GM19372 (cell line): Measurements from ENCODE around the gene EIF4E.
A peak's percentile ranks its signal among the peaks of the same experiment; 100 is the strongest.
"Not testable (repeated sequence)": the region's sequence is repeated elsewhere in the genome, so short reads cannot be mapped to it uniquely, and the experiment has no call there.

Experiments
- ATAC-seq: cut with Tn5 transposase; IDR thresholded peaks from one replicate; pipeline ENCODE4 v1.9.1; 2021; ENCODE audit warnings: mild to moderate bottlenecking, low read depth, moderate library complexity; ENCODE audit not compliant: unreplicated experiment

The EIF4E gene

DNA sequence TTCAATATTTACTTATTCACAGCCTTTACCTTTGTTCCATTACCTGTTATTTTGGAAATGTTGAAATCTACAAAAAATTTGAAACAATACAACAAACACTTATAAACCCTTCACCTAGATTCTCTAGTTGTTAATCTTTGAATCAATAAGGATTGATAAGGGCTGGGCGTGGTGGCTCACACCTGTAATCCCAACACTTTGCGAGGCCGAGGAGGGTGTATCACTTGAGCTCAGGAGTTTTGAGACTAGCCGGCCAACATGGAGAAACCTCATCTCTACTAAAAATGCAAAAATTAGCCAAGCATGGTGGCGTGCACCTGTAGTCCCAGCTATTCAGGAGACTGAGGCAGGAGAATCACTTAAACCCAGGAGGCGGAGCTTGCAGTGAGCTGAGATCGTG is 5.9 kb upstream of the EIF4E start:
- not testable (repeated sequence) for ATAC-seq

DNA sequence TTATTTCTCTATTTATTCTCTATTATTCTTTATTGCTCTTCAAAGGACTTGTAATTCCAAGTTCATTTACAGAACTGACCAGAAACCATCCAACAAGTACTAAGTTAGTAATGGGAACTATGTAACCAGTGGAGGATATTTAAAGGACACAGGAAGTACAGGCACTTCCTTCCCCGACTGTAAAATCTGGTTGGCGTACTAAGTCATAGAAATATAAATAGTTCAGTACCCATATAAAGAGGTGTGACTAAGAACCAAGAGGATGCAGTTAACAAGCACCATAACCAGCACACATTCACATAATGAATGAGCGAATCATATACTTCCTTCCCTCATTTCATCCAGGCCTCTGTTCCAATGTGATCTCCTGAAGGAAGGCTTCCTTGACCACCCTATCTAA is 3.6 kb upstream of the EIF4E start:
- no peak for ATAC-seq

DNA sequence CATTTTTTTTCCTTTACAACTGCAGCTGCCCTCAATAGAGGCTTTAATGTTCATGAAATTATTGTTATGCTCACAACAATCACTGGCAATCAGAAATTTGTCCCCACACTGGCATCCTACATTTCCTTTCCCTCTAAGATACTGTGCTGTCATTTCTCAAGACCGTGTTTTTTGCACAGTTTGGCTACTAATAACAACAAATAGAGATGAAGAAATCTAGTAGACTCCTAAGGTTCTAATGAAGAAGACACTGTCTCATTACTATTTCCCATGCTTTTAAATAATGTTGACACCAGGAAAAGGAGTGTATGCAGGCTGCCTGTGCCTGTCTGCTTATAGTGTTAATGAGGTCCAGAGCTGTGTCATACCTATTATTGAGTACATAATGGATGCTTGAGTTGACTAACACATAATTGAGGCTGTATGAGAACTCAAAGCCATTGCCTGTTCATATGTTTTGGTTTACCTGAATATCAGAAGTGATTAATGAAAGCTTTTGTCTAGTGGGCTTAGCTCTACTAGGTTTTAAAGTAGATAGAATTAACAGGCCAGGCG is 1.5 kb upstream of the EIF4E start:
- no peak for ATAC-seq

DNA sequence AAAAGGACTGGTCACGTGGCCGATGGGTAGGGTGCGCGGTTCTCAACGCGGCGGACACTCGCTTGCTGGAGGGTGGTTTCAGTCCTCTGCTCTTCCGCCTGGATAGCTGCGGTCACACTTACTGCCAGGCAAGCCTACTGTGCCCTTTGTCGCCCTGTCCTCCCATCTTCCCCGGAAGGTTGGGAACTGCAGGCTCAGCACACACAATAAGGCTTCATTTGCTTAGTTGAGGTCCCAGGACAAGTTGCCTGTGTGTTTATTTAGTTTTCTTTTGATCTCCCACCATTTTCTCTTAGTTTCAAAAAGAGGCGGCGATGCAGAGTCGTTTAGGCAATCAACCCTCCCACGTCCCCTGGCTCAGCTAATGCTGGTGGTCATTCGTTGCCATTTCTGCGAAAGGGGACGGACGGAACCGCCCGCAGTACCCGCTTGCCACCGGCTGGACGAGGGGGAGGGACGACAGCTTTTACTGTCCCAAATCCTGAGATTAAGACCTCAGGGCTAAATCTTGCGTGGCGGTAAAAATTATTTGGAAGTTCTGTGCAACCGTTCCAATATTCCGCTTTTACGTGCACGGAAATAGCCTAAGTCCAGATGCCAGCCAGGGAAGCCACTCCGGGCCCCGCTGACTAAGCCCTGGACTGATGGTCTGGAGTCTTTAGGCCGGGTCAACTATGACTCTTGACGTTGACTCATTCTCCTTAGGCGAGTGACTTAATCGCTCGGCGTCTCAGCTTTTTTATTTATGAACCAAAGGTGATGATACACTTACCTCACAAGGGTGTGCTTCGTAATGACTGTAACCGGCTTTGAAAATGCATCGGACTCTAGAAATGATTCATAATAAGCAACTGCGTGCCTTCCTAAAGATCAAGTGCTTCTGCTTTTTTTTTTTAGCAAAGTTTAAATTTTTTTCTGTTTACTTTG is 671 bp upstream of the EIF4E start:
- peak; percentile 35 for ATAC-seq

DNA sequence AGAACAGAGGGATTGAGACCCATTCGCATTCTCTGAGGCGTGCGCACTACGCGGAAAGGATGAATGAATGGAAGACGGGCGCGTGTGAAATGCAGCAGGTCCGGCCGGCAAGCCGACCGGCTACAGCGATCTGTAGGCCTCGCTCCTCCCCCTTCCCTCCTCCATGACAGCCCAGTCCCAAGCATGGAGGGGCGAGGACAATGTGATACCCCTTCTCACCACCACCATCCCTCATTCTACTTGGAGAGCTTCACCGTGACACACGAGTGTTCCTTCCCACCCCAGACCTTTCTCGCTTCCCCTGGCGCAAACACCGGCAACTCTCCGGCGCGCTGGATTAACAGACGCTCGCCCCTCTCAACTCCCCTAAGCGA is 815 bp downstream of the EIF4E start:
- peak; percentile 32 for ATAC-seq

DNA sequence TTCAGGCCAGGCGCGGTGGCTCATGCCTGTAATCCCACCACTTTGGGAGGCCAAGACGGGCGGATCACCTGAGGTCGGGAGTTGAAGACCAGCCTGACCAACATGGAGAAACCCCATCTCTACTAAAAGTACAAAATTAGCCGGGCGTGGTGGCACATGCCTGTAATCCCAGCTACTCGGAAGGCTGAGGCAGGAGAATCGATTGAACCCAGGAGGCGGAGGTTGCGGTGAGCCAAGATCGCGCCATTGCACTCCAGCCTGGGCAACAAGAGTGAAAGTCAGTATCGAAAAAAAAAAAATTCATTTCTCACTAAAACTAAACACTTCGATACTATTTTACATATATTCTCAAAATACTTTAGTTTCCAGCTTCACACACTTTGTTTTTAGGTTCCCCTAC is 2.7 kb downstream of the EIF4E start:
- not testable (repeated sequence) for ATAC-seq

DNA sequence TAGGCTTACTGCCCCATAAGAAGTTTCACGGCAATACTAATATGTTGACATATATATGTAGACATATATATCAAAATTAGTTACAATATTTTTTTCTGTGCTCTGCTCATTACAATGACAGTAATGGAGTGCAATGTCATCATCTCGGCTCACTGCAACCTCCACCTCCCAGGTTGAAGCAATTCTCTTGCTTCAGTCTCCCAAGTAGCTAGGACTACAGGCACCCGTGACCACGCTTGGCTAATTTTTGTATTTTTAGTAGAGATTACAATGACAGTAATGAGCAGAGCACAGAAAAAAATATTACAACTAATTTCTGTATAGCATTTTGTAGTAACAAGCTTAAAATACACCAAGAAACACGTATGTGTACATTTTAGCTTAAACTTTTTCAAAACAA is 7.6 kb downstream of the EIF4E start:
- ATAC-seq = no peak

DNA sequence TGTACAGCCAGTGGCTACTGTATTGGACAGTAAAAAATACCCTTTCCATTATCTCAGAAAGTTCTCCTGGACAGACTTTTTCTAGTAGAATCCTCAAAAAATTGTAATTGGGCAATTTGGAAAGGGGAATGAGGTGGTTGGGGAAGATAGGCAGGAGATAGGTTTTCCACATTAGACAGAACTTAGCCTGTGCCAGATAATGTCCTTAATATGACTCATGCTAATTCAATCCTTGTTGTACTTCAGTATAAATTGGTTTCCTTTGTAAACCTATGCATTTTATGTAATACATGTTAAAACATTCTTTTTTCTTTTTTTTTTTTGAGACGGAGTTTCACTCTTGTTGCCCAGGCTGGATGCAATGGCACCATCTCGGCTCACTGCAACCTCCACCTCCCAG is 8.9 kb downstream of the EIF4E start:
- ATAC-seq = no peak

DNA sequence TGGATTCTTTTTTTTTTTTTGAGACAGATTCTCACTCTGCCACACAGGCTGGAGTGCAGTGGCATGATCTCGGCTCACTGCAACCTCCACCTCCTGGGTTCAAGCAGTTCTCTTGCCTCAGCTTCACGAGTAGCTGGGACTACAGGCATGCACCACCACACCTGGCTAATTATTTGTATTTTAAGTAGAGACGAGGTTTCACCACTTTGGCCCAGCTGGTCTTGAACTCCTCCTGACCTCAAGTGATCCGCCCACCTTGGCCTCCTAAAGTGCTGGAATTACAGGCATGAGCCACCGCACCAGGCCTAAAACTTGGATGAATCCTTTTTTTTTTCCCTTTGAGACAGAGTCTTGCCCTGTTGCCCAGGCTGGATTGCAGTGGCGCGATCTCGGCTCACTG is 18.2 kb downstream of the EIF4E start:
- ATAC-seq = not testable (repeated sequence)

DNA sequence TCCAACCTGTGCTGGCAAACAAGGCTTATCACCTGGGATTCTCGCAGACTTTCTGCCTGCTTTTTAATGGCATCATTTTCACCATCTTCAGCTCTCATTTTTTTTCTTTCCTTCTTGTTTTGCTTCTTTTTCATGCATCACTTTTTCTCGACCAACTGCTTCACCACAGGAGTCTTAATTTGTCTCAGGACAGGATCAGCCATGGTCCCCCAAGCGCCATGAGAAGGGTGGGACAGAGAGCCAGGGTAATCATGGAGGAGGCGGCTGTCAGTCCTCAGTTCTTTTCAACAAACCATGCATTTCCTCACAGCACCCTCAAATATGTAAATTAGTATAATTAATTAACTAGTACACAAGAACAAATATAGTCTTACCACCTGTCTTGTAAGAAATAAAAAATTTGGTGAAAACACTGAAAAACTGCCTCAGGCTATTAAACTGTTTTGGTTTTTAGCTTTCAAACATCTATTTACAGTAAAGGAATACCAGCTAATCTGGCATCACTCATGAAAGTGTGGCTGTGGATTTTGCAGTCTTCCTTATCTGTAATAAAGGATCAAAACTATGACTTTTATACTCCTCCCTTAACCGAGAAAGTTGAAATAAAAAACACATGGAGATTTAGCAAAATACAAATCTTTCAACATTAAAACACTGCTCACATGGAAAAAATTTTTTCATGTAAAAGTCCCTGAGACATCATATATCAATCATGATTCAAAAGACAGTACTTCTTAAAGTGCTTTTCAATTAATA is 19.1 kb downstream of the EIF4E start:
- ATAC-seq = no peak

DNA sequence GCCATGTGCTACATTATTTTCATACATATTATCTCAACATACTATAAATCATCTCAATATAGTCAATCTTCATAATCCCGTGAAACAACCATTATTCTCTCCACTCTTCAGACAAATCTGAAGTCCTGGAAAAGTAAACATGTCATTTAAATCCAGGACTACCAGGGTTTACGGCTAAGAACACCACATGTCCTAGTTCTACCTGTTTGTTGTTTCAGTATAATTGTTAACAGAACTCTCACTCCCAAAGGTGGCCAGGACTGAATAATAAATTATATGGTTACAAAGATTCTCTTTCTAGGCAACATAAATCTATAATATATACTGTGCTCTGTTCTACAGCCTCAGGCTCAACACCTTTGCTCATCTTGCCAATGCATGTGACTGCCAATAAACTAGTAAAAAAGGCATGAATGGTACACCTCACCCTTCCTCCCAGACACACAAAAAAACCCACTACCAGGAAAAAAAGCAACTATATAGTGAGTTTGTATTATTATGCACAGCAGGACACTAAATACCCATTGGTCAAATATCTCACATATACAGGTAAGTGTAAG is 20.1 kb downstream of the EIF4E start:
- ATAC-seq = no peak

DNA sequence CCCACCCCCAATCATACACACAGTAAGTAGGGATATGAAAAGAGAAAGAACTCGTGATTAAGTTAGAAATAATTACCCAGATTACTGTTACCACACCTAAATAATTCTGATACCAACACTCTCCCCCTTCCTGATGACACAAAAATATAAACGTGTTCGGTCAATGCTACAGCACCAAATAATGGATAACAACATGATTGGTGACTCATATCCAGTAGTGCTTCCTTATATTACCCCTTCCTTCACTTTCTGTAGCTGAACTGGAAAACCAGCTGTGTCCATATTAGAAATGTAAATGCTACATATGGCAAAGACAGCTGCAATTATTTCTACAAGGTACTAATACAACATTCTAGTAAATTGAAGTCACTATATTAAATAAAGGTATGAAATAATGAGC is 20.8 kb downstream of the EIF4E start:
- ATAC-seq = no peak

DNA sequence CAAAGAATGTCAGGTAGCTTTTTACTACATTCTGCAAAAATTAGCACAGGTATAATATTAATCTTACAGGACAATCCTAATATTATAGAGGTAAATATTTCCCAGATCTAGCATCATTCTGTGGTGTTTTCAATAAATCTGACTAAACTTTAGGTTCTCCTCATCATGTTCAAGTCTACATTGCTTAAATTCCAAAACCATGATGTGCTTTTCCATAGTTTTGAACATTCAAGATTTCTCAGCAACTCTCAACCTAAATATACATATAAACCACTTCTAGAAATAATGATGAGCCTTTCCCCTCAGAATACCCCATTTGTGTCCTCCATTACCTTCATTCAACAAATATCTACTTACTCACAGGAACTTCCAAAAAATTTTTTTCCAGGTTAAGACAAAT is 23.1 kb downstream of the EIF4E start:
- ATAC-seq = no peak

DNA sequence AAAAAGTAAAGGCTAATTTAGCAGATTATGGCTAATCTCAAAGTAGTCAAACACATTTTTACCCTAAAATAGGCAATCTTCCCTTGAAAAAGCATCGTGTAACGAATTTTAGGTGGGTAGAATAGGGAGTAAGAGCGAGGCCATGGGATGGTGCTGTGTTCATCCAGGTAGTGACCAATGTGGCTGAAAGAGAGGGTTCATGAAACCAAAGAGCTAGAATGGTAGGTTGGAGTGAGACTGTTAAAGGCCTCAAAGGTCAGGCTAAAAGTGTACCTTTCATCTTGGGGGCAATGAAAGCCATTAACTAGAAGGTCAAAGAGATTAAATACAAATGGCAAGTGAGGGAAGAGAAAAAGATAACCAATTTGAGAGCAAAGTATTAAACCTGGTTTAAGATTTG is 23.6 kb downstream of the EIF4E start:
- no peak for ATAC-seq

DNA sequence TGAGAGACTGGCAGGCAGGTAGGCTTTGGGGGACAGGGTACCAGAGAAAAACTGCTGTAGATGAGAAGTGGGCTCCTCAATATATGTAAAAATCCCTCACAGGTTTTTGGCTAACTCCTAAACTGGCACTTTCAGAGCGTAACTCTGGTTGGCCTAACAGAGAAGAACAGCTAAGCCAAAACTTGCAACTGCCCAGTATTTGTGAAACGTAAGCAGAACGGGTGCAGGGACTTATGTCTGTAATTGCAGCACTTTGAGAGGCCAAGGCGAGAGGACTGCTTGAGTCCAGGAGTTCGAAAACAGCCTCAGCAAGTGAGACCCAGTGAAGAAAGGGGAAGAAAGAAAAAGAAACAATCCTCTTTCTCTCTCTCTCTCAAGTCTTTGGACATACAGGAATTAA is 25.0 kb downstream of the EIF4E start:
- no peak for ATAC-seq

DNA sequence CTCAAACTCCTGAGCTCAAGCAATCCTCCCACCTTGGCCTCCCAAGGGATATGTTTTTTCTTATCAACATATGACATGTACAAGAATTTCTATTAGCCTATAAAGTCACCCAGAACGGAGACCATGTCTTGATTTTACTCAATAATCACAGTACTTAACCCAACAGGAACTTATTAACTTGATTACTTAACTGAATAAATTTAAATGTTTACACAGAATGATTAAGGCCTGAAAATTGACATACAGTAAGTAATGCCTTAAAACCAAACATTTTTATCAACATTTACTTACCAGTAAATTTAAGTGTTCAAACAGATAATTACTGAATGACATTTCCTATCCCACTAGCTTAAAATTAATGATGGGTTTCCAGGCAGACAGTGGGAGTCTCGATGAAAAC is 25.4 kb downstream of the EIF4E start:
- no peak for ATAC-seq

DNA sequence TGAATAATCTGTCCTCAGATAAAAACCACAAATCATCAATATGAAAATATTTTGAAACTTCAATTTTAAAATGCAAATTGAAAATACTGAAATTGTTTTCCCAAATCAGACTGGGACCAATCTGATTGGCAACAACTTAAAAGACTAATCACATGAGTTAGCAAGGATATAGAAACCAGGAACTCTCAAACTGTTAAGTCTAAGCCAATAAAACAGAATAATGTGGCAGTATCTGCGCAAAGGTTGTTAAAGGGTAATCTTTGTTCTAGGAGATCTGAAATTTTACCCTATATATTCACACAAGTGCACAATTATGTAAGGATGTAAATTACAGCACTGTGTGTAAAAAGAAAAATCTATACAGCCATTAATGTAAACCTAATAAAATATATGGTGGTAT is 29.7 kb downstream of the EIF4E start:
- no peak for ATAC-seq

DNA sequence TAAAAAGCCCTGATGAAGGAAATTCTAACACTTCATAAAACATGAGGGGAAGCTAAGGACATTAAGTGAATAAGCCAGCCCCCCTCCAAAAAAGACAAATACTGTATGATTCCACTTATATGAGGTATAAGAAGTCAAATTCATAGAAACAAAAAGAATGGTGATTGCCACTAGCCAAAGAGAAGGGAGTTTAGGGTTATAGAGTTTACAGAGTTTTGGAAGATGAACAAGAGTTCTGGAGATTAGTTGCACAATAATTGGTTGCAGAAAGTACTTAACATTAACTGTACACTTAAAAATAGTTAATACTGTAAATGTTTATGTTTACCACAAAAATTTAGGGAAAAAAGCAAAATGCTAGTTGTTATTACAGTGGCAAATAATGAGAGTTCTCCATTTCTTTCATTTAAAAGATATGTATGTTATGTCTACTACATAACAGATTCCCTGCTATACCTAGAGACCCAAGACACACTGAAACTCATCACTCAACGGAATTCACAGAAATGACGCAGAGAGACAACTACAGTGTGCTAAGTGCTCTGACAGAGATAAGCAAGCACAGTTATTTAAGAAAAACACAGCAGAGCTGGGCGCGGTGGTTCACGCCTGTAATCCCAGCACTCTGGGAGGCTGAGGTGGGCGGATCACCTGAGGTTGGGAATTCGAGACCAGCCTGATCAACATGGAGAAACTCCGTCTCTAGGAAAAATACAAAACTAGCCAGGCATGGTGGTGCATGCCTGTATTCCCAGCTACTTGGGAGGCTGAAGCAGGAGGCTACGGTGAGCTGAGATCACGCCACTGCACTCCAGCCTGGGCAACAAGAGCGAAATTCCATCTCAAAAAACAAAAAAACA is 37.2 kb downstream of the EIF4E start:
- no peak for ATAC-seq

DNA sequence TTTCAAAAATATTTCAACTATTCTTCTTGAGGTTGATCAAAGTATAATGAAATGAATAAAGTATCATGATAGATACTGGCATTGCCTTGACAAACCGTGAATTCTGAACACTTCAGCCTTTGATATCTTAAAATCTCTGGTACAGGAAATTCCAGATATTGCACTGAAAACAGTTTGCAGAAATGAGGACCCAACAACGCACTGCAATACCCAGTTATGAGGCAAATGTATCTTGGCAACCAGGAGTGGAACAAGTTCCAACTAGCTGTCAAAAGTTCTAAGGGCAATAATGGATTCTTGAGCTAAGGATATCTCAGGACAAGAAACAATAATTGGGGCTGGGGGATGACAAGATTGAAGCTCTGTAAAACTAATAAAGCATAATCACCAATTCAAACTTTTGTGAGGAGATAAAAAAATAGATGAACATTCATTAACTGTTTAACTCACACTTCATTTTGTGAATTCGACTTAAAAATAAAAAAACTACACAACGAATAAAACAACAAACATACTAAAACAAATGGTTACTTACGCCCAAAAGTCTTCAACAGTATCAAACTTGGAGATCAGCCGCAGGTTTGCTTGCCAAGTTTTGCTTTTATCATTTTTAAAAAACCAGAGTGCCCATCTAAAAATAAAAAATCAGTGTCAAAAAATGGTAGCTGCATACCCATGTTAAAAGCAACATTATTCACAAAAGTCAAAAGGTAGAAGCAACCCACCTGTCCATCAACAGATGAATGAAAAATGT is 38.1 kb downstream of the EIF4E start:
- ATAC-seq = no peak

DNA sequence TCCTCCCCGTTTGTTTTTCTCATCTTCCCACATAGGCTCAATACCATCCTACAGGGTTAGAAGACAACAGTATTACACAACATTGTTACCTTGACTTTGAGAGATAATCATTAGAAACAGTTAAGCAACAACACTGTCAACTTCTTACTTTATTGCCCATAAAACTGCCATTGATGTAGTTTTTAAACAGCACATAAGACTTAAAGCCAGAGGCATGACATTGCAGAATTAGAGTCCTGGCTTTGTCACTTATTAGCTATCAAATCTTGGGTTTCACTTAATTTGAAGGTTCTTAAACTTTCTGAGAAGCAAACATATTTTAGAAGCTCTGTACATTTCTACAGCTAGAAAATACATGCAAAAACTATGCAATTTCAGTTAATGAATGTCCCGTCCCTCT is 41.8 kb downstream of the EIF4E start:
- no peak for ATAC-seq
